Measurements from ENCODE around the gene BICC1.

The BICC1 gene

GRCh38 chr10:58608351-58608750, 95.7 kb downstream of the BICC1 start:
- DNase-seq, result no peak

- DNase-seq, result no peak
These were observed 96.3 kb downstream of the BICC1 start for GRCh38 chr10:58608826-58609531.

GRCh38 chr10:58609532-58610150, 97.0 kb downstream of the BICC1 start:
- no peak for DNase-seq

- DNase-seq, result no peak
These were observed 102.7 kb downstream of the BICC1 start for GRCh38 chr10:58615237-58615935.

GRCh38 chr10:58618158-58618676, 105.5 kb downstream of the BICC1 start:
- no peak for DNase-seq

- no peak for DNase-seq
These were observed 108.9 kb downstream of the BICC1 start for GRCh38 chr10:58621379-58622077.

- no peak for DNase-seq
These were observed 109.6 kb downstream of the BICC1 start for GRCh38 chr10:58622246-58622645.

- no peak for DNase-seq
These were observed 112.4 kb downstream of the BICC1 start for GRCh38 chr10:58625070-58625469.

GRCh38 chr10:58627392-58627791, 114.7 kb downstream of the BICC1 start:
- no peak for DNase-seq

GRCh38 chr10:58631715-58632114, 119.0 kb downstream of the BICC1 start:
- DNase-seq, result no peak

- no peak for DNase-seq
These were observed 119.5 kb downstream of the BICC1 start for GRCh38 chr10:58632216-58632615.

GRCh38 chr10:58637352-58637751, 124.7 kb downstream of the BICC1 start:
- DNase-seq, result no peak

- DNase-seq, result no peak
These were observed 125.7 kb downstream of the BICC1 start for GRCh38 chr10:58638388-58638787.

- no peak for DNase-seq
These were observed 128.4 kb downstream of the BICC1 start for GRCh38 chr10:58641095-58641531.

- DNase-seq, result no peak
These were observed 129.0 kb downstream of the BICC1 start for GRCh38 chr10:58641708-58642107.

GRCh38 chr10:58642283-58642682, 129.6 kb downstream of the BICC1 start:
- no peak for DNase-seq

- DNase-seq, result no peak
These were observed 130.3 kb downstream of the BICC1 start for GRCh38 chr10:58642916-58643428.

- DNase-seq, result no peak
These were observed 131.6 kb downstream of the BICC1 start for GRCh38 chr10:58644311-58644710.

- no peak for DNase-seq
These were observed 132.9 kb downstream of the BICC1 start for GRCh38 chr10:58645416-58646146.

- no peak for DNase-seq
These were observed 134.9 kb downstream of the BICC1 start for GRCh38 chr10:58647376-58648112.

- DNase-seq, result no peak
These were observed 135.5 kb downstream of the BICC1 start for GRCh38 chr10:58648131-58648530.

All from stimulated activated naive CD4-positive, alpha-beta T cell (primary cell).